ENCODE data around the gene GRIK3. TPM values are rescaled to one million over a fixed set of nuclear protein-coding genes. Genes with fewer than 3 reads are reported as not detected.

Gene GRIK3
- total and polyA plus RNA-seq, 2 of the 8 experiments (the other 6 are each of a cell fraction or from before 2014, with no cell fraction given) = 2.1 to 3.4 TPM

DNA sequence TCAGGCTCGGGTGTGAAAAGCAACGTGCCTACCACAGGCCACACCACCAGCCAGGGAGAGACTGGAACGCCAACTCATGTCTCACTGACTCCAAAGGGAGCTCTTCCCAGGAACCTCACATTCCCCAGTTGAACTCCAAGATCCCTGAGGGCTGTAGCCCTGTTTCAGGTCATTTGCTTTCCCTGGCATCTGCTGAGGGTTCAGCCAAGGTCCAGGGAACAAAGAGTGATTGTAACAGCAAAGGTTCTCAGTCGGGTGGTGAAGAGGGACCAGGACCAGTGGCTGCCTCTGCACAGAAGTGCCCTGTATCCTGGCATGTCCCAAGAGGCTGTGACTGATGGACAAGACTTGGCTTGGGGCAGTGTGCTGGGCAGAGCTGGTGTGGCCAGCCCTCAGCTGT, 42.8 kb downstream of the GRIK3 start (continued):
- TF ChIP-seq YY1 (IDR thresholded peaks at IDR 0.05; ENCODE audit: low read depth, low read length) (no peak), POLR2AphosphoS5 (IDR thresholded peaks at IDR 0.05; ENCODE audit: low read depth, low read length) (no peak)
